BE2C (cell line): ENCODE results near the gene RPL18A.

ENCODE experiments used
- DNase-seq: peaks from one replicate; pipeline ENCODE4 v3.0.0-alpha.2; 2020
- H3K27me3 ChIP-seq: fragments of 250-450 bp; sonication (Bioruptor Pico); 2 replicates; pipeline ENCODE4 v1.5.1; 2020; ENCODE audit warnings: mild to moderate bottlenecking
- H3K36me3 ChIP-seq: fragments of 250-450 bp; sonication (Bioruptor Pico); 2 replicates; pipeline ENCODE4 v1.5.1; 2020; ENCODE audit warnings: mild to moderate bottlenecking
- H3K4me1 ChIP-seq: fragments of 250-450 bp; sonication (Bioruptor Pico); 2 replicates; pipeline ENCODE4 v1.5.1; 2020
- H3K4me3 ChIP-seq: 2 replicates; pipeline ENCODE4 v1.5.1; 2011; ENCODE audit warnings: low read depth, low read length
- H3K9me3 ChIP-seq: fragments of 250-450 bp; sonication (Bioruptor Pico); 2 replicates; pipeline ENCODE4 v1.5.1; 2020
- CTCF ChIP-seq: IDR thresholded peaks from 2 replicates; pipeline ENCODE4 v1.5.1; 2012; ENCODE audit warnings: mild to moderate bottlenecking, low read depth, low read length

Gene RPL18A

GRCh38 chr19:17843908-17844490 is 15.7 kb upstream of the RPL18A start:
- H3K4me1 ChIP-seq = peaks cover 4% of the 10 kb centered on the region
- TF ChIP-seq CTCF = no peak
- no peaks in the 10 kb centered on the region for H3K36me3 ChIP-seq
- no peaks in the 10 kb centered on the region for H3K9me3 ChIP-seq
- no peak overlapping the region for H3K4me3 ChIP-seq
- H3K27me3 ChIP-seq = no peaks in the 10 kb centered on the region
- DNase-seq = no peak

- Histone ChIP-seq H3K27me3 (no peaks in the 10 kb centered on the region), H3K4me1 (peaks cover 4% of the 10 kb centered on the region), H3K9me3 (no peaks in the 10 kb centered on the region), H3K36me3 (no peaks in the 10 kb centered on the region), H3K4me3 (no peak overlapping the region)
- DNase-seq = no peak
- TF ChIP-seq CTCF = no peak
Observed at GRCh38 chr19:17846146-17846545, 13.6 kb upstream of the RPL18A start.

- no peak for TF ChIP-seq CTCF
- no peaks in the 10 kb centered on the region for H3K36me3 ChIP-seq
- no peaks in the 10 kb centered on the region for H3K27me3 ChIP-seq
- no peaks in the 10 kb centered on the region for H3K9me3 ChIP-seq
- H3K4me1 ChIP-seq = no peaks in the 10 kb centered on the region
- DNase-seq = peak; percentile 79
- no peak within 1 kb of the TSS for H3K4me3 ChIP-seq
Observed at GRCh38 chr19:17847538-17848366, 12.0 kb upstream of the RPL18A start, which contains the start of gene JAK3. Gene JAK3 (minus strand): TSS chr19:17847982. CDS start chr19:17844417, 3,565 bp downstream.

- no peaks in the 10 kb centered on the region for H3K9me3 ChIP-seq
- no peaks in the 10 kb centered on the region for H3K4me1 ChIP-seq
- no peaks in the 10 kb centered on the region for H3K27me3 ChIP-seq
- H3K36me3 ChIP-seq = no peaks in the 10 kb centered on the region
- no peak overlapping the region for H3K4me3 ChIP-seq
- DNase-seq = no peak
- no peak for TF ChIP-seq CTCF
Observed at GRCh38 chr19:17848595-17849292, 11.0 kb upstream of the RPL18A start.

GRCh38 chr19:17854061-17854460 is 5.6 kb upstream of the RPL18A start:
- no peaks in the 10 kb centered on the region for H3K4me1 ChIP-seq
- no peak for TF ChIP-seq CTCF
- H3K4me3 ChIP-seq = no peak overlapping the region

More at GRCh38 chr19:17854061-17854460, 5.6 kb upstream of the RPL18A start:
- Histone ChIP-seq H3K36me3 (no peaks in the 10 kb centered on the region), H3K9me3 (no peaks in the 10 kb centered on the region), H3K27me3 (no peaks in the 10 kb centered on the region)
- DNase-seq = no peak
